CD8-positive, alpha-beta memory T cell (primary cell): ENCODE data around the gene STAB2. TPM values are rescaled to one million over a fixed set of nuclear protein-coding genes. Genes with fewer than 3 reads are reported as not detected.
A peak's percentile ranks its signal among the peaks of the same experiment; 100 is the strongest.

Source experiments
- CTCF ChIA-PET: fragments of 350-600 bp; sonication (Branson Sonifier 250); formaldehyde crosslinking; loops from one replicate; lab custom pipeline; 2021; ENCODE audit warnings: antibody characterized with exemption; lab: Charles Lee
- POLR2A ChIA-PET: fragments of 350-600 bp; sonication (Branson Sonifier 250); formaldehyde crosslinking; loops from one replicate; lab custom pipeline; 2021; ENCODE audit warnings: antibody characterized with exemption; lab: Charles Lee
- DNase-seq, 5 donors: peaks; one replicate each; pipeline versions ENCODE4 v3.0.0 to v3.0.0-alpha.2; 2020 to 2022; ENCODE audit warnings: mixed read lengths in 1 of 5
- H3K27ac ChIP-seq: one replicate; pipeline ENCODE4 v1.7.0; 2013; ENCODE audit warnings: low read depth, mild to moderate bottlenecking, low read length, moderate library complexity
- H3K27me3 ChIP-seq: 2 replicates; pipeline ENCODE4 v1.7.0; 2013; ENCODE audit warnings: low read length, mild to moderate bottlenecking; ENCODE audit not compliant: insufficient read depth, poor library complexity, severe bottlenecking
- H3K36me3 ChIP-seq: 2 replicates; pipeline ENCODE4 v1.7.0; 2013; ENCODE audit warnings: mild to moderate bottlenecking, low read length, moderate library complexity; ENCODE audit not compliant: insufficient read depth
- H3K4me1 ChIP-seq: 2 replicates; pipeline ENCODE4 v1.7.0; 2013; ENCODE audit warnings: mild to moderate bottlenecking, low read length, moderate library complexity; ENCODE audit not compliant: insufficient read depth
- H3K4me3 ChIP-seq: 2 replicates; pipeline ENCODE4 v1.7.0; 2013; ENCODE audit warnings: mild to moderate bottlenecking, low read length
- H3K9me3 ChIP-seq: 2 replicates; pipeline ENCODE4 v1.7.0; 2013; ENCODE audit warnings: mild to moderate bottlenecking, low read length
- H3K27ac Mint-ChIP-seq, 8 donors: one replicate each; pipeline ENCODE4 v1.8.0; 2020 to 2021; ENCODE audit warnings: mixed read lengths in 8 of 8, mild to moderate bottlenecking in 6 of 8, inconsistent platforms in 3 of 8, moderate library complexity in 3 of 8
- H3K27me3 Mint-ChIP-seq, 2 donors: one replicate each; pipeline ENCODE4 v1.8.0; 2020 to 2021; ENCODE audit warnings: mixed read lengths in 2 of 2, mild to moderate bottlenecking in 1 of 2, moderate library complexity in 1 of 2
- H3K36me3 Mint-ChIP-seq, 3 donors: one replicate each; pipeline ENCODE4 v1.8.0; 2020 to 2021; ENCODE audit warnings: mixed read lengths in 3 of 3, inconsistent platforms in 1 of 3, mild to moderate bottlenecking in 1 of 3
- H3K4me1 Mint-ChIP-seq, 3 donors: one replicate each; pipeline ENCODE4 v1.8.0; 2020 to 2021; ENCODE audit warnings: mixed read lengths in 3 of 3, inconsistent platforms in 1 of 3, mild to moderate bottlenecking in 1 of 3
- H3K4me3 Mint-ChIP-seq, 7 donors: one replicate each; pipeline ENCODE4 v1.8.0; 2020 to 2021; ENCODE audit warnings: mixed read lengths in 7 of 7, mild to moderate bottlenecking in 6 of 7, moderate library complexity in 4 of 7, inconsistent platforms in 2 of 7
- H3K9me3 Mint-ChIP-seq, 5 donors: one replicate each; pipeline ENCODE4 v1.8.0; 2020 to 2022; ENCODE audit warnings: mixed read lengths in 5 of 5, mild to moderate bottlenecking in 3 of 5, moderate library complexity in 2 of 5, inconsistent platforms in 1 of 5
- polyA plus RNA-seq: library from polyadenylated mRNA; unstranded; fragments of 300-500 nt; fragmentation: Illumina TruSeq; gene quantifications from one replicate; pipeline ENCODE4 v1.2.3, GENCODE V29; 2021
- total RNA-seq, 2 experiments: library from RNA; stranded (reverse); gene quantifications; one replicate each; pipeline ENCODE4 v1.2.3, GENCODE V29; 2021

The STAB2 gene
- total and polyA plus RNA-seq, 3 experiments from 2014 or later, result not detected

- Histone ChIP-seq H3K4me3 (no peak overlapping the region), H3K27me3 (no peaks in the 10 kb centered on the region), H3K9me3 (no peaks in the 10 kb centered on the region), H3K36me3 (no peaks in the 10 kb centered on the region), H3K27ac (no peak overlapping the region), H3K4me1 (no peaks in the 10 kb centered on the region)
- Mint-ChIP-seq H3K27ac (no peak overlapping the region), H3K4me3 (no peak overlapping the region), H3K9me3 (no peaks in the 10 kb centered on the region), H3K4me1 (no peaks in the 10 kb centered on the region), H3K27me3 (peaks cover 11 to 20% of the 10 kb centered on the region in 2 donors), H3K36me3 (no peaks in the 10 kb centered on the region)
- ChIA-PET CTCF (no interaction called here), POLR2A (no interaction called here)
- no peak for DNase-seq
Measured at GRCh38 chr12:103673891-103674375, 86.9 kb downstream of the STAB2 start.

- Histone ChIP-seq H3K27ac (no peak overlapping the region), H3K9me3 (no peaks in the 10 kb centered on the region), H3K4me3 (no peak overlapping the region), H3K4me1 (no peaks in the 10 kb centered on the region), H3K36me3 (no peaks in the 10 kb centered on the region), H3K27me3 (no peaks in the 10 kb centered on the region)
- Mint-ChIP-seq H3K4me3 (no peak overlapping the region), H3K9me3 (no peaks in the 10 kb centered on the region), H3K27ac (no peak overlapping the region), H3K27me3 (peaks cover 6 to 17% of the 10 kb centered on the region in 2 donors), H3K4me1 (no peaks in the 10 kb centered on the region), H3K36me3 (no peaks in the 10 kb centered on the region)
- DNase-seq, result no peak
- ChIA-PET POLR2A (no interaction called here), CTCF (interaction anchor here (1.0 kb wide), 2 partner anchors 20 to 22 kb away, joined by 3 read pairs; no protein-coding TSS in a partner anchor)
Measured at GRCh38 chr12:103676893-103677292, 89.8 kb downstream of the STAB2 start.

- no peak overlapping the region for H3K4me3 ChIP-seq
- no peak overlapping the region for H3K27ac ChIP-seq
- Mint-ChIP-seq H3K36me3 (no peaks in the 10 kb centered on the region), H3K27ac (no peak overlapping the region), H3K4me3 (no peak overlapping the region), H3K9me3 (no peaks in the 10 kb centered on the region), H3K4me1 (no peaks in the 10 kb centered on the region), H3K27me3 (peaks cover 6 to 17% of the 10 kb centered on the region in 2 donors)
- H3K27me3 ChIP-seq, result no peaks in the 10 kb centered on the region
- no peaks in the 10 kb centered on the region for H3K36me3 ChIP-seq
- no peaks in the 10 kb centered on the region for H3K9me3 ChIP-seq
- no peaks in the 10 kb centered on the region for H3K4me1 ChIP-seq
- DNase-seq, result no peak
- ChIA-PET CTCF (interaction anchor here (1.0 kb wide), 2 partner anchors 20 to 21 kb away, joined by 3 read pairs; no protein-coding TSS in a partner anchor), POLR2A (no interaction called here)
Measured at GRCh38 chr12:103677341-103677740, 90.3 kb downstream of the STAB2 start.

- Mint-ChIP-seq H3K27ac (peak overlapping the region in 1 of 8 donors; percentile 67), H3K27me3 (peaks cover 6 to 17% of the 10 kb centered on the region in 2 donors), H3K9me3 (no peaks in the 10 kb centered on the region), H3K4me3 (no peak overlapping the region), H3K36me3 (no peaks in the 10 kb centered on the region), H3K4me1 (no peaks in the 10 kb centered on the region)
- ChIA-PET POLR2A (no interaction called here), CTCF (interaction anchor here (0.6 to 0.7 kb wide), 2 partner anchors 549 to 1524 kb away, joined by 3 read pairs; no protein-coding TSS in a partner anchor)
- H3K27me3 ChIP-seq, result no peaks in the 10 kb centered on the region
- H3K36me3 ChIP-seq, result no peaks in the 10 kb centered on the region
- no peak overlapping the region for H3K4me3 ChIP-seq
- H3K4me1 ChIP-seq, result no peaks in the 10 kb centered on the region
- no peaks in the 10 kb centered on the region for H3K9me3 ChIP-seq
- DNase-seq, result no peak
- no peak overlapping the region for H3K27ac ChIP-seq
Measured at GRCh38 chr12:103677905-103678304, 90.8 kb downstream of the STAB2 start.

- no peak overlapping the region for H3K27ac ChIP-seq
- DNase-seq, result no peak
- no peak overlapping the region for H3K27ac Mint-ChIP-seq
- H3K4me1 Mint-ChIP-seq, result no peaks in the 10 kb centered on the region
- no peak overlapping the region for H3K4me3 ChIP-seq
- CTCF ChIA-PET, result no interaction called here
- H3K27me3 Mint-ChIP-seq, result peaks cover 5 to 20% of the 10 kb centered on the region in 2 donors
- no peaks in the 10 kb centered on the region for H3K4me1 ChIP-seq
- H3K36me3 Mint-ChIP-seq, result no peaks in the 10 kb centered on the region
- H3K4me3 Mint-ChIP-seq, result no peak overlapping the region
- H3K27me3 ChIP-seq, result no peaks in the 10 kb centered on the region
- no peaks in the 10 kb centered on the region for H3K9me3 Mint-ChIP-seq
- POLR2A ChIA-PET, result no interaction called here
- H3K9me3 ChIP-seq, result no peaks in the 10 kb centered on the region
- no peaks in the 10 kb centered on the region for H3K36me3 ChIP-seq
Measured at GRCh38 chr12:103679421-103680170, 92.5 kb downstream of the STAB2 start.

GRCh38 chr12:103680591-103681141 is 93.6 kb downstream of the STAB2 start:
- ChIA-PET POLR2A (no interaction called here), CTCF (no interaction called here)
- Mint-ChIP-seq H3K4me1 (no peaks in the 10 kb centered on the region), H3K36me3 (no peaks in the 10 kb centered on the region), H3K27me3 (peaks cover 5 to 20% of the 10 kb centered on the region in 2 donors), H3K9me3 (no peaks in the 10 kb centered on the region), H3K27ac (no peak overlapping the region), H3K4me3 (no peak overlapping the region)
- Histone ChIP-seq H3K4me1 (no peaks in the 10 kb centered on the region), H3K27me3 (no peaks in the 10 kb centered on the region), H3K36me3 (no peaks in the 10 kb centered on the region), H3K4me3 (no peak overlapping the region), H3K9me3 (no peaks in the 10 kb centered on the region), H3K27ac (no peak overlapping the region)
- DNase-seq, result no peak

- H3K27me3 ChIP-seq, result no peaks in the 10 kb centered on the region
- H3K4me1 ChIP-seq, result no peaks in the 10 kb centered on the region
- no peak overlapping the region for H3K4me3 Mint-ChIP-seq
- H3K9me3 ChIP-seq, result no peaks in the 10 kb centered on the region
- ChIA-PET CTCF (no interaction called here), POLR2A (no interaction called here)
- H3K4me1 Mint-ChIP-seq, result no peaks in the 10 kb centered on the region
- H3K9me3 Mint-ChIP-seq, result no peaks in the 10 kb centered on the region
- H3K36me3 Mint-ChIP-seq, result no peaks in the 10 kb centered on the region
- no peak overlapping the region for H3K27ac ChIP-seq
- H3K36me3 ChIP-seq, result no peaks in the 10 kb centered on the region
- H3K27ac Mint-ChIP-seq, result no peak overlapping the region
- no peak overlapping the region for H3K4me3 ChIP-seq
- DNase-seq, result no peak
- peaks cover 4 to 15% of the 10 kb centered on the region in 2 donors for H3K27me3 Mint-ChIP-seq
Measured at GRCh38 chr12:103686026-103686425, 99.0 kb downstream of the STAB2 start.

GRCh38 chr12:103687253-103687652 is 100.2 kb downstream of the STAB2 start:
- H3K36me3 Mint-ChIP-seq, result no peaks in the 10 kb centered on the region
- CTCF ChIA-PET, result interaction anchor here (1.8 kb wide), 1 partner anchor 9 kb away, joined by 4 read pairs; no protein-coding TSS in a partner anchor
- Histone ChIP-seq H3K27me3 (no peaks in the 10 kb centered on the region), H3K36me3 (no peaks in the 10 kb centered on the region), H3K27ac (no peak overlapping the region), H3K4me3 (no peak overlapping the region), H3K9me3 (no peaks in the 10 kb centered on the region), H3K4me1 (no peaks in the 10 kb centered on the region)
- H3K4me3 Mint-ChIP-seq, result no peak overlapping the region
- DNase-seq, result no peak
- peaks cover 4 to 18% of the 10 kb centered on the region in 2 donors for H3K27me3 Mint-ChIP-seq
- H3K27ac Mint-ChIP-seq, result no peak overlapping the region
- H3K9me3 Mint-ChIP-seq, result no peaks in the 10 kb centered on the region
- POLR2A ChIA-PET, result no interaction called here
- no peaks in the 10 kb centered on the region for H3K4me1 Mint-ChIP-seq
